Ishikawa (cell line): Measurements from ENCODE around the gene TCF7L2.

Experiments used
- CEBPB ChIP-seq: IDR thresholded peaks from 2 replicates; pipeline ENCODE4 v1.6.1; 2012
- CREB1 ChIP-seq: IDR thresholded peaks from 2 replicates; pipeline ENCODE4 v1.6.1; 2012; ENCODE audit warnings: low read depth
- EGR1 ChIP-seq: IDR thresholded peaks from 2 replicates; pipeline ENCODE4 v1.6.1; 2012
- EP300 ChIP-seq: IDR thresholded peaks from 2 replicates; pipeline ENCODE4 v1.6.1; 2012; ENCODE audit warnings: borderline replicate concordance
- RAD21 ChIP-seq: IDR thresholded peaks from 2 replicates; pipeline ENCODE4 v1.6.1; 2012; ENCODE audit warnings: low read depth
- TCF12 ChIP-seq: IDR thresholded peaks from 2 replicates; pipeline ENCODE4 v1.6.1; 2012; ENCODE audit warnings: low read depth
- TEAD4 ChIP-seq: IDR thresholded peaks from 2 replicates; pipeline ENCODE4 v1.6.1; 2012
- USF1 ChIP-seq: IDR thresholded peaks from 2 replicates; pipeline ENCODE4 v1.6.1; 2012
- YY1 ChIP-seq: IDR thresholded peaks from 2 replicates; pipeline ENCODE4 v1.6.1; 2012; ENCODE audit warnings: low read depth
- TF ChIP-seq, protein P1 (sequence below): IDR thresholded peaks from 2 replicates; pipeline ENCODE4 v1.6.1; 2012; ENCODE audit warnings: low read depth, mild to moderate bottlenecking

DNA sequence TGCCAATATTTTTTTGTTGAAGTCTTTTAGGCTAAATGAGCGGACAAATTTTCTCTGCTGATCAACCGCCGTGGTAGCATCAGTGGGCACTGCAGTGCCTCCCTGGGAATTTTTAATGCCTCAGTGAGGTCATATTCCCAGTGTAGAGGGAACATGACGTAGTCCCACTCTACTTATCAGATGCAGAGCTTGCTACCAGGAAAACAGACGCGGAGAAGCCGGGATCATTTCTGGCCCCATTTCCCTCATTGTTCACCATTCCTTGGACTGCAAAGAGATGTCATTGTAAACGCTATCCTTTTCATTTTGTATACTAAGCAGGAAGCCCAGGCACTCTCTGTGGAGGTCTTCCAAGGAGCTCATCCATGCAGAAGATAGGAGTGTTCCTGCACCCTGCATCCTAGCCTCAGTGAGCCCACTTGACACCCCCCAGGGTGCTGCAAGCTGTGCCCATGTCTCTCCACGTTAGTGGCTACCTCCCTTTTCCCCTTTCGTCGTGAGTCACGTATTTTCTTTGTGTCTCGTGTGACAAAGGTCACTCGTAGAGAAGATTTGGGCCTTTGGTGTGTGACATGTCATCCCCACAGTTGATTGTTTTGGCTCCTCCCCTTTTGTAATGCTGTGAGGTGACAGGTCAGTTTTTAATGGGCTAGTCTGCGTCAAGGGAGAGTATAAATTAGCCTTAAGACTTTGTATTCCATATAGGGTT lies 145.5 kb downstream of the TCF7L2 start:
- TF ChIP-seq CREB1: no peak
- no peak for TF ChIP-seq TCF12
- TF ChIP-seq, protein P1, sequence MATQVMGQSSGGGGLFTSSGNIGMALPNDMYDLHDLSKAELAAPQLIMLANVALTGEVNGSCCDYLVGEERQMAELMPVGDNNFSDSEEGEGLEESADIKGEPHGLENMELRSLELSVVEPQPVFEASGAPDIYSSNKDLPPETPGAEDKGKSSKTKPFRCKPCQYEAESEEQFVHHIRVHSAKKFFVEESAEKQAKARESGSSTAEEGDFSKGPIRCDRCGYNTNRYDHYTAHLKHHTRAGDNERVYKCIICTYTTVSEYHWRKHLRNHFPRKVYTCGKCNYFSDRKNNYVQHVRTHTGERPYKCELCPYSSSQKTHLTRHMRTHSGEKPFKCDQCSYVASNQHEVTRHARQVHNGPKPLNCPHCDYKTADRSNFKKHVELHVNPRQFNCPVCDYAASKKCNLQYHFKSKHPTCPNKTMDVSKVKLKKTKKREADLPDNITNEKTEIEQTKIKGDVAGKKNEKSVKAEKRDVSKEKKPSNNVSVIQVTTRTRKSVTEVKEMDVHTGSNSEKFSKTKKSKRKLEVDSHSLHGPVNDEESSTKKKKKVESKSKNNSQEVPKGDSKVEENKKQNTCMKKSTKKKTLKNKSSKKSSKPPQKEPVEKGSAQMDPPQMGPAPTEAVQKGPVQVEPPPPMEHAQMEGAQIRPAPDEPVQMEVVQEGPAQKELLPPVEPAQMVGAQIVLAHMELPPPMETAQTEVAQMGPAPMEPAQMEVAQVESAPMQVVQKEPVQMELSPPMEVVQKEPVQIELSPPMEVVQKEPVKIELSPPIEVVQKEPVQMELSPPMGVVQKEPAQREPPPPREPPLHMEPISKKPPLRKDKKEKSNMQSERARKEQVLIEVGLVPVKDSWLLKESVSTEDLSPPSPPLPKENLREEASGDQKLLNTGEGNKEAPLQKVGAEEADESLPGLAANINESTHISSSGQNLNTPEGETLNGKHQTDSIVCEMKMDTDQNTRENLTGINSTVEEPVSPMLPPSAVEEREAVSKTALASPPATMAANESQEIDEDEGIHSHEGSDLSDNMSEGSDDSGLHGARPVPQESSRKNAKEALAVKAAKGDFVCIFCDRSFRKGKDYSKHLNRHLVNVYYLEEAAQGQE: no peak
- TF ChIP-seq USF1: no peak
- no peak for TF ChIP-seq RAD21
- no peak for TF ChIP-seq YY1
- TF ChIP-seq CEBPB: no peak
- no peak for TF ChIP-seq TEAD4
- TF ChIP-seq EGR1: no peak
- no peak for TF ChIP-seq EP300
